Fibroblast of lung (primary cell): ENCODE data around the gene SNPH.

ENCODE experiments used
- CTCF ChIP-seq, 2 donors: IDR thresholded peaks in 1 of 2; conservative IDR thresholded peaks in 1 of 2; 1 replicate in 1 of 2; 2 replicates in 1 of 2; pipeline ENCODE4 v1.5.1; 2011 to 2012; ENCODE audit warnings: low read length in 2 of 2, control low read depth in 1 of 2, inconsistent platforms in 1 of 2, low read depth in 1 of 2, mild to moderate bottlenecking in 1 of 2
- EZH2 ChIP-seq: IDR thresholded peaks from 2 replicates; pipeline ENCODE4 v1.5.1; 2012; ENCODE audit warnings: low read length, control low read depth, mild to moderate bottlenecking; ENCODE audit errors: missing control alignments

DNA sequence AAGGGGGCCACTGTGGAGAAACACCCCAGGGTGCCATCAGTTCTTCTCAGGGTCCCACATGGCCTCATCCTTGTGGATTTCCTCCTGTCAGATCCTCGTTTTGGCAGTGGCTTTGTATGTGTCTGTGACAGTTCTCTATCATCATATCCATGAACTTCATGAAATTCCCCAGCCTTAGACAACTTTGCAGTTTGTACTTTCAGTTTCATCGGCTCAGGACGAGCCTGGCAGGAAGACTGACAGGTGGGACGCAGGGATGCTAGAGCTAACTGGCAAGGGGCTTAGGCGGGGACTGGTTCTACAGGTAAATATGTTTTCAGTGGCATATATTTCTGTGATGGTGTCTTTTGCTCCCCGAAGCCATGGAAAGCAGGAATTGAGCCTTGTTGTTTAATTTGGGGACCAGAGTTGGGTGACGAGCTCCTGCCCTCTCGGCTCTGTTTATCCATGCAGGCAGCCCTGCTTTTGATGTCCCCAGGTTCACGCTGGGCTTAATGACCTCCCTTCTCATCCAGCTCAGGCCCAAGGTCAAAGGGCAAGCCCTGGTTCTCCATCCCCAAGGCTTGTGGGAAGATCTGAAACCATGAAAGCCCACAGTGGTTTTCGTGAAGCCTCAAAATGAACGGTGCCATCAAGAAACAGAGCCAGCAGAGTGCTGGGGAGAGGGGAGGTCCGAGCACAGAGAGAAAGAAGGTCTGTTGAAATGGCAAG, 51.6 kb downstream of the SNPH start:
- TF ChIP-seq CTCF (conservative IDR thresholded peaks at IDR 0.05 in 1 of 2, IDR thresholded peaks at IDR 0.05 in 1 of 2; ENCODE audit: low read depth in 1 of 2, low read length in 2 of 2) (no peak), EZH2 (no peak)
